GM18502 (cell line): Measurements from ENCODE around the gene CAV1.

Experiments
- ATAC-seq: cut with Tn5 transposase; IDR thresholded peaks from one replicate; pipeline ENCODE4 v1.9.1; 2021; ENCODE audit warnings: mild to moderate bottlenecking; ENCODE audit not compliant: unreplicated experiment, poor library complexity

The CAV1 gene

GRCh38 chr7:116502201-116503096, 22.4 kb upstream of the CAV1 start:
- no peak for ATAC-seq

- ATAC-seq: no peak
These were observed 21.0 kb upstream of the CAV1 start for GRCh38 chr7:116503835-116504234.

DNA sequence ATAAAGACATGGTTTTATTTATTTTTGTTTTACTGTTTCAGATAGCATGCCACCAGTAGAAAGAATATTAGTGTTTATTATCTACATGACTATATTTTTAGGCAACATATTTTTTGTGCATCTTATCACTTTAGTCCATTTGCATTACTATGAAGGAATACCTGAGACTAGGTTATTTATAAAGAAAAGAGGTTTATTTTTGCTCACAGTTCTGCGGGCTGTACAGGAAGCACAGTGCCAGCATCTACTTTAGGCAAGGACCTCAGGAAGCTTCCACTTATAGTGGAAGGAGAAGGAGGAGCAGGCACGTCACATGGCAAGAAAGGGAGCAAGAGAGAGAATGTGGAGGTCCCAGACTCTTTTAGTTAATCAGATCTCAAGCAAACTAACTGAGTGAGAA, 19.6 kb upstream of the CAV1 start:
- no peak for ATAC-seq

- ATAC-seq: no peak
These were observed 19.0 kb upstream of the CAV1 start for GRCh38 chr7:116505823-116506222.

- no peak for ATAC-seq
These were observed 14.8 kb upstream of the CAV1 start for GRCh38 chr7:116509982-116510579.

GRCh38 chr7:116510795-116511194, 14.0 kb upstream of the CAV1 start:
- ATAC-seq: no peak

DNA sequence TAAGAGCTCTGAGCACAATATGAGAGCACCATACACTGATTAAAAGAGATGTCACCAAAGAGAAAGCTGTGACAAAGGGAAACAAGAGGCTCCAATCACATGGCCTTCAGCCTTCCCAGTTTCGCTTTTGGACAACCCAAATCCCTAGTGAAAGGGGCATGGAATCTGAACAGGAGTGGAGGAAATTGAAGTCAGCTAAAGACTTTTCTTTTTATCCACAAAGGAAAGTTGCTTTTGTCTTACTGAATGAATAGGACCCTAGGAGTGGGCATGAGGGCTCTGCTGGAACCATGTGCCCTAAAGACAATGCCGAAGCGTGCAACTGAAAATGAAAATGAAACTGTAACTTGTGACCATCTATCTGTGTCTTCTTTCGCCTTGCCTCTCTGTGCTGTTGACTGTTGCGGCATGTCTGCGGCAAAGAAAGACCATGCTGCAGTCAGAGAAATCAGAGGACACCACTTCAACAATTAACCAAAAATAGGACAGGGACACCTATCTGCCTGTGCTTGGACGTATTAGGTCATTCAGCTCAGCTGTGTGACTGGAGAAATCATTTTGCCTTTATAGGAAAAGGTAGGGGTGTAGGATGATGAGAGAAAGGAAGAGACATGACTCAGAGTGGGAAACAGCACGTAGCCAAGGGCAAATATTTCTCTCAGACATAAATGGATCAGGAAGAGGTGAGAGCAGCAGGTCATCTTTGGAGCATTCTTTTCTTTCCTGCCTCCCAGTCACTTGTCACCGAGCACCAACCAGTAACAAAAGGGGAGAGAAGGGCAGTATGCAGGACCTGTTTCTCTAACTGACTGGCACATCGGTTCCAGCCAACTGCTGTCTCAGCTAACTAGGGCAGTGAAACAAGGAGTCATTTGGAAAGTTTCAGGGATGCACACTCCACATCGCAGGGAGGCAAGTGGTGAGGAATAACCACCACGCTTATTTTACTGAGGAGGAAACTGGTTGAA, 13.0 kb upstream of the CAV1 start:
- ATAC-seq: peak; percentile 99

- no peak for ATAC-seq
These were observed 12.2 kb upstream of the CAV1 start for GRCh38 chr7:116512520-116513188.

- no peak for ATAC-seq
These were observed 9.3 kb upstream of the CAV1 start for GRCh38 chr7:116515584-116515983.

DNA sequence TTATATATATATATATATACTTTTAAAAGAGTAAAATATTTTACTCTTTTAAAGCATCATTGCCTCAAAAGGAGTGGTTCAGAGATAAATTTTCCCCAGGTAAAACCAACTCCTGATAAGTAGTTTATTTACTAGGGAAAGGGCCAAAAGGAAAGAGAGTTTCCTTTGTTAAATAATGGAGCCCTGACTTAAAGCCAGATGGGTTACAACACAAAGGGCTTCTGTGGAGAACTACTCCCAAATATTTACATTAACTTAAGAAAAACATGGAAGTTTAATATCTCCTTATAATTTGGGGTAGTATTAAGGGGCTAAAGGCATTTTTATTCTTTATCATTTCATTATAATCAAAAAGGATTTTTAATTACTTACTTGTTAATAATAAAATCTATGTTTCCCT, 8.5 kb upstream of the CAV1 start:
- no peak for ATAC-seq

DNA sequence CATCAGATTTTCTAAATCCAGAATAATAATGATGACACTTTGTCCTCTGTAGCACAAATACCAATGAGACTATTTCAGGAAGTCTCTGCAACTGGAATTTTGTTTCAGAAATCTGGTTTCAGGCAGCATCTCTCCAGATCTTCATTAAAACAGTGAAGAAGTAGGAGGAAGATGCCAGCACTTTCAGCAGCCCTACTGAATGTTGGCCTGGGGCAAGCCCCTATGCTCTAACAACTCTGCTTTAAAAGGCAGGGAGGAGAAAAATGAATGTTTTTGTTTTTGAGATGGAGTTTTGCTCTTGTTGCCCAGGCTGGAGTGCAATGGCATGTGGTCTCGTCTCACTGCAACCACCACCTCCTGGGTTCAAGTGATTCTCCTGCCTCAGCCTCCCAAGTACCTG, 7.2 kb upstream of the CAV1 start:
- ATAC-seq: no peak

DNA sequence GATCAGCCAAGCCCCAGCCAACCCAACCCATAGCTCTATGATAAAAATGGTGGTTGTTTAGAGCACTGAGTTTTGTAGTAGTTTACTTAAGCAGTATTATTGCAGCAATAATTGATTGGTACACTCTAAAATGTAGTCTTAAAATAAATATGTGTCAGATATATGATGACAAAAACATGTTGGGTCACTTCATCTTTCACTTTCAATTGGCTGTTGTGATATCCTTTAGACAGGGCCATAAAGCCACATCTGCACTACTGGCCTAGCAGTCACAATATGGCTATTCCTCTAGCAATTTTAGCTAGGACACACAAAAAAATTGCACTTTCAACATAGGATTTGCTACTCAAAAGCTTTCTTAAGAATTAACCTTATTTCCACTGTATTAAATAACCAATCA, 5.9 kb upstream of the CAV1 start:
- peak; percentile 48 for ATAC-seq

DNA sequence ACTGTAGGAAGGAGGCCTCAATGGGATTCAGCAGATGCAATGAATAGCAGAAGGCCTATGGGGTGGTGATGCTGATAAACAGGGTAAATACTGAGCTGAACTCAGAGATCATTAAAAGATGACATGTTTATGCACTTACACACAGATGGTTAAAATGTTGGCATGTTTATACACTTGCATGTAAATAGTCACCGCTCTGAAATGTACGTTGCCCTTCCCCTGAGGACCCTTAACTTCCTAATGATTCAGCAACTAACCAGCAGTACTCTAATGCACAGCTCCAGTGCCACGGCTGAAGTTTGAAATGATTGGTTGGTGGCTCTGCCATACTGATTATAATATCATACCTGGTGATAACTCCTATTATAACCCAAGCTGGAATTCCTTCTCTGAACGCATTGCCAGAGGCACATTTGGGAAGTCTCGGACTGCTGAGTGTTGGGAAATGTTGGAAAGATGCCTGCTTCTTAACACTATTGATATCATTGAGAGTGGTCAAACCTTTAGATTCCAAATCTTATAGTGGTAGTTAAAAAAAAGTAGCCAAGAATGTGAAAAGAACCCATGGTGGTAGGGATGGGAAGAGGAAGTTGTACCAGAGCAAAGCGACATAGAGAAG, 3.7 kb upstream of the CAV1 start:
- no peak for ATAC-seq

DNA sequence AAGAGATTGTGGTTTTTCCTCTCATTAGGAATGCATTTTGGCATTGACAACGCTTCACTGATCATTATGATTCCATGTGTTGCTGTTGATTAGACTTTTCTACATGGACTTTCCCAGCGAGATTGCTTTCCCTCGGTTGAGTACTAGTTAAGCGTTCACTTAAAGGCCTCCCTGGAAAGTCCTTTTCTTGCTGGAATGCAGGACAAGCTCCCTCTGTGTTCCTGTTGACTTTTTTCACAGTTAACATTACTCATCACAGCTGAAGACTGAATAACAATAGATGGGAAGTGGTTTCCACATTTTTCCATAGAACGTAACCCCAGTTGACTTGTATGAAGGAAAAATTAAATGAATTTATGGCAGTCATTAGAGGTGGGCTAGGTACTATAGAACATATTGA, 2.6 kb upstream of the CAV1 start:
- no peak for ATAC-seq

DNA sequence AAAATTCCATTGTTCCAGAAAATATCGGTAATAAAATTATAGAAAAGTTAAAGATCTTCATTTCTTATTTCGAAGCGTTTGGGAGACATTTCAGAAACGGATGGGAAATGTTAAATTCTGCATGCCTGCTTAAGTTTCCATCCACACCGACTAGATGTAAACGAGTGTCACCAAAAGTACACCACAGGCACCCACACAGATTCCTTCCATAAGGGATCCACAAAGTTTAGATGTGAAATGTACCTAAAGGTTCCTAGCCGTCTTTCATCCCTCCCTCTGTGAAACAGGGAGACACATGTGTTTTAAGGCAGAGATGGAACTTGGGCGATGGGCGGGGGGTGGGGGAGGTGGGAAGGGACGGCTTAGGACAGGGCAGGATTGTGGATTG, 621 bp upstream of the CAV1 start:
- no peak for ATAC-seq

GRCh38 chr7:116525298-116525912, 569 bp downstream of the CAV1 start:
- peak; percentile 41 for ATAC-seq

- ATAC-seq: peak; percentile 94
These were observed 1.4 kb downstream of the CAV1 start for GRCh38 chr7:116525913-116526861.

- no peak for ATAC-seq
These were observed 2.1 kb downstream of the CAV1 start for GRCh38 chr7:116526897-116527296.
